OCI-M2 (cell line): ENCODE results near the gene VSIG4.
"Not testable (repeated sequence)": the region's sequence is repeated elsewhere in the genome, so short reads cannot be mapped to it uniquely, and the experiment has no call there.

Experiments
- DNase-seq: peaks from one replicate; lab custom pipeline; 2025; ENCODE audit not compliant: unreplicated experiment; lab: John Stamatoyannopoulos, UW

VSIG4 gene

DNA sequence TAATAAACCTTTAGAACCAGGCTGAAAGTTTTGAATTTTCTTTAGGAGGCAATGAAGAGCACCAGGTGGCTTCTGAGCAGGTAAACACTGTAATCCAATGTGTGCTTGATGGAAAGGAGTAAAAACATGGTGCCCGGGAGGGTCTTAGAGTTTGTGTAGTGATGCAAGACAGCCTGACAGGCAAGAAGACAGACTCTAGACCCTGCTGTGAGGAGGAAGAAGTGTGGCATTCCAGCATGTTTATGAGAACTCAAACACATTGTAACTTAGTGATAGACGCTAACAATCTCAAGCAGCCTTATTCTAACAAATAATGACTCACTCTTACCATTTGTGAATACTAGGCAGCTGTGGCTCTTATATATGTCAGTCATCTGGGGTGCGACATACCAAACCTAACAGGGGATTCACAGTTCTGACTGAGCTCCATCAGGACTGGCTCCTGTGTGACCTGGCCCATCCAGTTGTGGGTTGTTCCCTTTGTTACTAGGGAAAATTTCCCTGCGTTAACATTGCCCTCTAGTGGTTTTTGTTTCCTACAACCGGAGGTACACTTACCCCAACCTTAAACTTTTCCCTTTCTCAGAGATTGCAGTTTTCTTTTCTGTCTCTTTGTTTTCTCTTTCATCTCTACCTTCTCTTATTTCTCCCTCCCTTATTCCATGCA, 53.8 kb downstream of the VSIG4 start:
- peak; percentile 65 for DNase-seq

DNA sequence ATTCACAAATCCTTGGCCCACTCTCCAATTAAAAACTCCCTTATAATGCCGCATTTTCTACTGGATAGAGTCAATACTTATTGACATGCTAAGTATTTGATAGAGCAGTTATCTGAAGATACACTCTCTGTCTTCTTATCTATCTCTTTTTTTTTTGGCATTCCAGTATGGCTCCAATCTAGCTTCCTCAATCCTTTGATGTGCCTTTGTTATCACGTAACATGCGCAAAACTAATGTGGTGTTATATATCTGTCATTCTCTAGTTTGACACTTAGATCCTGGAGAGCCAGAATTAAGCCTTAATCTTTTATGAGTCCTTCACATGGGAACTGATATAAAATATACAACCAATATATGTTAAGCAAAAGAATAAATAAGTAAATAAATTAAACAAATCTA, 54.7 kb downstream of the VSIG4 start:
- no peak for DNase-seq

DNA sequence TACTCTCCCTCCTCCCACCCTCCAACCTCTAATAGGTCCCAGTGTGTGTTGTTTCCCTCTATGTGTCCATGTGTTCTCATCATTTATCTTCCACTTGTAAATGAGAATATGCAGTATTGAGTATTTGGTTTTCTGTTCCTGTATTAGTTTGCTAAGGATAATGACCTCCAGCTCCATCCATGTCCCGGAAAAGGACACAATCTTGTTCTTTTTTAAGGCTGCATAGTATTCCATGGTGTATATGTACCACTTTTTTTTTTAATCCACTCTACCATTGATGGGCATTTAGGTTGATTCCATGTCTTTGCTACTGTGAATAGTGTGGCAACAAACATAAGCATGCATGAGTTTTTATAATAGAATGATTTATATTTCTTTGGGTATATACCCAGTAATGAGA, 62.7 kb downstream of the VSIG4 start:
- not testable (repeated sequence) for DNase-seq

DNA sequence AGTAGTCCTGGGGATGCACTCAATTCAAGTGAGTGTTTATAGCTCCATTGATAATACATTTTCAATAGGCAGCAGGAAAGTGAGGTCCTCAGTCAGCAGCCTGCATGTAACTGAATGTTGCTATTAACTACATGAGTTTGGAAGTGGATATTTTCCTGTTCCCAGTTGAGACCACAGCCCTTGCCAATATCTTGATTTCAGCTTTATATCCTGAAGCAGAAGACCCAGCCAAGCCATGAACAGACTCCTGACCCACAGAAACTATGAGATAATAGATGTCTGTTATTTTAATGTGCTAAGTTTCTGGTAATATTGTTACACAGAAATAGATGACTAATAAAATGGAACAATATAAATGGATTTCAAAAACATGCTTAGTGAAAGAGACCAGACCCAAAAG, 63.7 kb downstream of the VSIG4 start:
- no peak for DNase-seq

DNA sequence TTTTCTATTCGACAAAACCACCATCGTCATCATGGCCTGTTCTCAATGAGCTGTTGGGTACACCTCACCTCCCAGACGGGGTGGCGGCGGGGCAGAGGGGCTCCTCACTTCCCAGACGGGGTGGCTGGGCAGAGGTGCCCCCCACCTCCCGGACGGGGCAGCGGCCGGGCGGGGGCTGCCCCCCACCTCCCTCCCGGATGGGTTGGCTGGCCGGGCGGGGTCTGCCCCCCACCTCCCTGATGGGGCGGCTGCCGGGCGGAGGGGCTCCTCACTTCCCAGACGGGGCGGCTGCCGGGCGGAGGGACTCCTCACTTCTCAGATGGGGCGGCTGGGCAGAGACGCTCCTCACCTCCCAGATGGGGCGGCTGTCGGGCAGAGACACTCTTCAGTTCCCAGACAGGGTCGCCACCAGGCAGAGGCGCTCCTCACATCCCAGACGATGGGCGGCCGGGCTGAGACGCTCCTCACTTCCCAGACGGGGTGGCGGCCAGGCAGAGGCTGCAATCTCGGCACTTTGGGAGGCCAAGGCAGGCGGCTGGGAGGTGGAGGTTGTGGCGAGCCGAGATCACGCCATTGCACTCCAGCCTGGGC, 64.6 kb downstream of the VSIG4 start:
- DNase-seq: not testable (repeated sequence)
